COR-L47 (cell line): ENCODE results near the gene ACAD8.

ENCODE experiments used
- DNase-seq: peaks from one replicate; lab custom pipeline; 2025; lab: John Stamatoyannopoulos, UW

Gene ACAD8

GRCh38 chr11:134290646-134291045 is 37.3 kb downstream of the ACAD8 start:
- no peak for DNase-seq

- DNase-seq = no peak
Measured at GRCh38 chr11:134291196-134291595, 37.8 kb downstream of the ACAD8 start.

GRCh38 chr11:134292661-134293060 is 39.3 kb downstream of the ACAD8 start:
- no peak for DNase-seq

GRCh38 chr11:134293119-134294113 is 40.0 kb downstream of the ACAD8 start:
- no peak for DNase-seq

- DNase-seq = no peak
Measured at GRCh38 chr11:134294664-134295063, 41.3 kb downstream of the ACAD8 start.

GRCh38 chr11:134312223-134312622 is 58.9 kb downstream of the ACAD8 start:
- no peak for DNase-seq

- DNase-seq = no peak
Measured at GRCh38 chr11:134312807-134313206, 59.4 kb downstream of the ACAD8 start.

- no peak for DNase-seq
Measured at GRCh38 chr11:134313379-134313778, 60.0 kb downstream of the ACAD8 start.

- DNase-seq = no peak
Measured at GRCh38 chr11:134313821-134314607, 60.6 kb downstream of the ACAD8 start.
